Thoracic aorta (tissue), 2 donors: ENCODE results near the gene ASTN2. TPM values are rescaled to one million over a fixed set of nuclear protein-coding genes. Genes with fewer than 3 reads are reported as not detected.
"Not testable (repeated sequence)": the region's sequence is repeated elsewhere in the genome, so short reads cannot be mapped to it uniquely, and the experiment has no call there.

Source experiments
- ATAC-seq: fragments of 150-250 bp; one replicate; pipeline ENCODE4 v1.8.0; 2017; ENCODE audit warnings: low read depth; ENCODE audit not compliant: insufficient number of reproducible peaks, low FRiP score
- DNase-seq: peaks from one replicate; pipeline ENCODE4 v3.0.0-alpha.2; 2020; ENCODE audit warnings: low spot score
- H3K27ac ChIP-seq, 2 donors: fragments of 200-600 bp; sonication (generic); 1 replicate in 1 of 2; 2 replicates in 1 of 2; pipeline ENCODE4 v1.5.1; 2016; ENCODE audit warnings: mild to moderate bottlenecking in 2 of 2, moderate library complexity in 2 of 2
- H3K27me3 ChIP-seq: fragments of 200-600 bp; sonication (generic); replicated peaks from 2 replicates; pipeline ENCODE4 v1.6.0; 2016; ENCODE audit warnings: mild to moderate bottlenecking; ENCODE audit not compliant: insufficient read depth
- H3K36me3 ChIP-seq: fragments of 200-600 bp; sonication (generic); one replicate; pipeline ENCODE4 v1.5.1; 2016
- H3K4me1 ChIP-seq, 2 donors: fragments of 200-600 bp; sonication (generic); 1 replicate in 1 of 2; 2 replicates in 1 of 2; pipeline versions ENCODE4 v1.5.1 to v1.6.0; 2016; ENCODE audit warnings: low read depth in 2 of 2, mild to moderate bottlenecking in 1 of 2; ENCODE audit not compliant: control insufficient read depth in 1 of 2
- H3K4me3 ChIP-seq: fragments of 200-600 bp; sonication (generic); 2 replicates; pipeline ENCODE4 v1.5.1; 2016; ENCODE audit warnings: mild to moderate bottlenecking
- H3K9me3 ChIP-seq: fragments of 200-600 bp; sonication (generic); 2 replicates; pipeline ENCODE4 v1.5.1; 2016
- CTCF ChIP-seq: fragments of 200-600 bp; sonication (generic); IDR thresholded peaks from one replicate; pipeline ENCODE4 v1.5.1; 2019; ENCODE audit warnings: antibody characterized with exemption
- total RNA-seq, 2 donors: library from RNA; depleted of rRNA; stranded (reverse); fragments of >200 nt; gene quantifications; one replicate each; pipeline versions ENCODE4 v1.1.0 to v1.2.3, GENCODE V29; 2016

The ASTN2 gene
- total RNA-seq, 2 donors from 2014 or later, result 6.8 to 7.1 TPM

- ATAC-seq (no peak), DNase-seq (no peak)
- Histone ChIP-seq H3K4me3 (no peak overlapping the region), H3K36me3 (no peaks in the 10 kb centered on the region), H3K4me1 (no peaks in the 10 kb centered on the region), H3K27ac (no peak overlapping the region), H3K9me3 (no peaks in the 10 kb centered on the region), H3K27me3 (no peaks in the 10 kb centered on the region)
- no peak for TF ChIP-seq CTCF
Measured at GRCh38 chr9:116891424-116891823, 523.4 kb downstream of the ASTN2 start.

GRCh38 chr9:116888476-116888875 lies 526.4 kb downstream of the ASTN2 start:
- not testable (repeated sequence) for ATAC-seq, H3K36me3 ChIP-seq, H3K27me3 ChIP-seq, H3K27ac ChIP-seq, DNase-seq, H3K4me1 ChIP-seq, H3K9me3 ChIP-seq, H3K4me3 ChIP-seq

- TF ChIP-seq CTCF, result no peak
Measured at GRCh38 chr9:116888066-116888465, 526.8 kb downstream of the ASTN2 start.

GRCh38 chr9:116883676-116884075 lies 531.2 kb downstream of the ASTN2 start:
- Histone ChIP-seq H3K27me3 (no peaks in the 10 kb centered on the region), H3K4me3 (no peak overlapping the region), H3K36me3 (no peaks in the 10 kb centered on the region), H3K4me1 (no peaks in the 10 kb centered on the region), H3K27ac (no peak overlapping the region), H3K9me3 (no peaks in the 10 kb centered on the region)
- no peak for DNase-seq
- ATAC-seq, result no peak
- TF ChIP-seq CTCF, result no peak

More at GRCh38 chr9:116888066-116888465, 526.8 kb downstream of the ASTN2 start:
- Histone ChIP-seq H3K9me3 (no peaks in the 10 kb centered on the region), H3K27ac (no peak overlapping the region), H3K27me3 (no peaks in the 10 kb centered on the region), H3K4me1 (no peaks in the 10 kb centered on the region), H3K4me3 (no peak overlapping the region), H3K36me3 (no peaks in the 10 kb centered on the region)
- DNase-seq (no peak), ATAC-seq (no peak)

- ATAC-seq, result no peak
- TF ChIP-seq CTCF, result no peak
- Histone ChIP-seq H3K4me1 (no peaks in the 10 kb centered on the region), H3K27me3 (no peaks in the 10 kb centered on the region), H3K36me3 (no peaks in the 10 kb centered on the region), H3K4me3 (no peak overlapping the region), H3K27ac (no peak overlapping the region), H3K9me3 (peaks cover 22% of the 10 kb centered on the region)
- DNase-seq, result no peak
Measured at GRCh38 chr9:116877072-116877471, 537.8 kb downstream of the ASTN2 start.

- Histone ChIP-seq H3K36me3 (no peaks in the 10 kb centered on the region), H3K4me3 (no peak overlapping the region), H3K27ac (no peak overlapping the region), H3K27me3 (no peaks in the 10 kb centered on the region), H3K9me3 (peaks cover 22% of the 10 kb centered on the region), H3K4me1 (no peaks in the 10 kb centered on the region)
- ATAC-seq (no peak), DNase-seq (no peak)
- TF ChIP-seq CTCF, result no peak
Measured at GRCh38 chr9:116875576-116875975, 539.3 kb downstream of the ASTN2 start.
